Left ventricle myocardium inferior (tissue), 1 donor: Measurements from ENCODE around the gene IL1RN. TPM values are rescaled to one million over a fixed set of nuclear protein-coding genes. Genes with fewer than 3 reads are reported as not detected.

Experiments used
- DNase-seq: peaks from one replicate; pipeline ENCODE4 v3.0.0-alpha.2; 2020
- H3K27ac ChIP-seq: fragments of 200-600 bp; replicated peaks from 2 replicates; pipeline ENCODE4 v1.8.0; 2021
- H3K27me3 ChIP-seq: fragments of 200-600 bp; 2 replicates; pipeline ENCODE4 v1.8.0; 2021; ENCODE audit warnings: low read depth
- H3K36me3 ChIP-seq: fragments of 200-600 bp; 2 replicates; pipeline ENCODE4 v1.8.0; 2021
- H3K4me1 ChIP-seq: fragments of 200-600 bp; 2 replicates; pipeline ENCODE4 v1.8.0; 2021
- H3K4me3 ChIP-seq: fragments of 200-600 bp; 2 replicates; pipeline ENCODE4 v1.8.0; 2021; ENCODE audit warnings: mild to moderate bottlenecking, moderate library complexity
- H3K9me3 ChIP-seq: fragments of 200-600 bp; replicated peaks from 2 replicates; pipeline ENCODE4 v1.8.0; 2021
- CTCF ChIP-seq: fragments of 200-600 bp; IDR thresholded peaks from 2 replicates; pipeline ENCODE4 v1.8.0; 2021; ENCODE audit warnings: antibody characterized with exemption, mild to moderate bottlenecking, borderline replicate concordance
- intact Hi-C: fragments of 100-400 bp; cut with micrococcal nuclease; formaldehyde crosslinking; loops from one replicate; pipeline ENCODE4 v1.11.0; 2022
- total RNA-seq: library from RNA; stranded (reverse); fragmentation: NEBNext Ultra II Directional; extraction: Animal tissue kit (Norgen Biotek cat#: 25700); gene quantifications from one replicate; pipeline ENCODE4 v1.2.1, GENCODE V29; 2021
- donor health status: DM: no; HTN: yes; CAD: no; lungs with severe emphysema.

The IL1RN gene
- total RNA-seq, 1 donor from 2014 or later = 0.33 TPM

GRCh38 chr2:113175736-113176695 is 48.6 kb downstream of the IL1RN start:
- intact Hi-C loops = no loop called here
- H3K27me3 ChIP-seq = no peaks in the 10 kb centered on the region
- no peak for DNase-seq
- H3K36me3 ChIP-seq = no peaks in the 10 kb centered on the region
- no peak overlapping the region for H3K4me3 ChIP-seq
- no peaks in the 10 kb centered on the region for H3K9me3 ChIP-seq
- H3K4me1 ChIP-seq = no peaks in the 10 kb centered on the region
- H3K27ac ChIP-seq = no peak overlapping the region
- no peak for TF ChIP-seq CTCF

DNA sequence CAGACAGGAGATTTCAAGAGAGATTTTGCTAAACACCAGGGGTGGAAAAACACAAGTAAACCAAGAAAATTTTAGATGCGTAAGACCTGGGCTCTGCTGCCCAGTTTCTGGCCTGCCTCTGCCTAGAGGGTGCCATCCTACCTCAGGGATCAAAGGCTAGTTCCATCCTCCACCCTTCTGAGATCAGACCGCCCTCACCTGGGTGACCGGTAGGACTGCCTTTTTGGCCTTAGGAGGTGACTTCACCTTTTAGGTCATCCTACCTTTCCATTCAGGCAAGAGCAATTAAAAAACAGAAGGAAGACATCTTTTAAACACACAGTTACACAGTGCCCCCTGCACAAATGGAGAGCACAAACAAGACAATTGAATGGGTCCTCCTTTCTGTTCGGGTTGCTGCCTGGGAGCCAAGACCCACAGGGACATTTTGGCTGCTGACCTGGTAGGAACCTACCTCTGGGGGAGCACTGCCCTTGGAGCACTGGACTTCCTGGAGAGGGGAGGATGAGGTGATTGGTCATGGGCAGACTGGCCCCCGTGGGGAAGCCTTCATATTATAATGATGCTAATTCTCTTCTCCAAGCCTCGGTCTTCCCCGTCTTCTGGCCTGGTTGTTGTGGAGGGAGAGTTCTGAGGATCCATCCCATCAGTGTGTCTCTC is 49.4 kb downstream of the IL1RN start:
- intact Hi-C loops = no loop called here
- no peak overlapping the region for H3K4me3 ChIP-seq
- no peak overlapping the region for H3K27ac ChIP-seq
- H3K4me1 ChIP-seq = no peaks in the 10 kb centered on the region
- H3K36me3 ChIP-seq = no peaks in the 10 kb centered on the region
- TF ChIP-seq CTCF = no peak
- H3K27me3 ChIP-seq = no peaks in the 10 kb centered on the region
- no peaks in the 10 kb centered on the region for H3K9me3 ChIP-seq
- no peak for DNase-seq

- H3K27me3 ChIP-seq = no peaks in the 10 kb centered on the region
- no peaks in the 10 kb centered on the region for H3K36me3 ChIP-seq
- no peaks in the 10 kb centered on the region for H3K9me3 ChIP-seq
- no peak for DNase-seq
- no peak for TF ChIP-seq CTCF
- intact Hi-C loops = no loop called here
- H3K4me3 ChIP-seq = no peak overlapping the region
- H3K4me1 ChIP-seq = no peaks in the 10 kb centered on the region
- H3K27ac ChIP-seq = no peak overlapping the region
Observed at GRCh38 chr2:113178069-113178746, 50.8 kb downstream of the IL1RN start.

DNA sequence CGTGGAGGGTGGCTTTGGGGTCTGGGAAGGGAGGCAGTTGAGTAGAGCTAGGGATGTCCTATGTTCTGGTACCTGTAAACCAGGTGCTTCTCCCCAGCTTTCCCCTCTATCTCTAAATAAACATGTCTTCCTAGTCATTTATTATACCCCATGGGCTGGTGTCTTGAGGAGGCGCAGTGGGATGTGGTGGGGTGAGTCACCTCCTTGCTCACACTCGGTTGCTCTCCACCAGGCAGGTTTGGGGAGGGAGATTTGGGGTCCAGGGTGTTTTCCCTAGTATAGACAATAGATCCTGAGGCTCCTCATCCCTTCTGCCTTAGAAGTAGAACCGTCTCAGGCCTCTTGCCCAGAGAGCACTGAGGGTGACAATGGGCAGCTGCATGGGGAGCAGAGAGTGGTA is 51.5 kb downstream of the IL1RN start:
- DNase-seq = no peak
- H3K36me3 ChIP-seq = no peaks in the 10 kb centered on the region
- H3K27ac ChIP-seq = no peak overlapping the region
- no peak overlapping the region for H3K4me3 ChIP-seq
- no peaks in the 10 kb centered on the region for H3K9me3 ChIP-seq
- no peaks in the 10 kb centered on the region for H3K27me3 ChIP-seq
- no peak for TF ChIP-seq CTCF
- intact Hi-C loops = no loop called here
- H3K4me1 ChIP-seq = no peaks in the 10 kb centered on the region

- H3K27me3 ChIP-seq = no peaks in the 10 kb centered on the region
- no peaks in the 10 kb centered on the region for H3K4me1 ChIP-seq
- no peak for TF ChIP-seq CTCF
- intact Hi-C loops = no loop called here
- H3K27ac ChIP-seq = no peak overlapping the region
- no peak for DNase-seq
- H3K36me3 ChIP-seq = no peaks in the 10 kb centered on the region
- H3K9me3 ChIP-seq = no peaks in the 10 kb centered on the region
- H3K4me3 ChIP-seq = no peak overlapping the region
Observed at GRCh38 chr2:113179446-113180045, 52.1 kb downstream of the IL1RN start.
